DND-41 (cell line): ENCODE measurements around the gene FMNL3.

Experiments used
- ATAC-seq: fragments of 200-7000 bp; cut with Tn5 transposase; 3 replicates; pipeline ENCODE4 v1.9.1; 2021; ENCODE audit warnings: low read depth; ENCODE audit not compliant: insufficient read depth
- DNase-seq: peaks from one replicate; pipeline ENCODE4 v3.0.0-alpha.2; 2020
- H2AFZ ChIP-seq: 2 replicates; pipeline ENCODE4 v1.6.0; 2012; ENCODE audit warnings: low read depth, low read length
- H3K27ac ChIP-seq: 2 replicates; pipeline ENCODE4 v1.5.1; 2012; ENCODE audit warnings: low read length, inconsistent platforms
- H3K27me3 ChIP-seq: fragments of 200-600 bp; sonication (generic); 2 replicates; pipeline ENCODE4 v1.6.0; 2012; ENCODE audit warnings: low read length, mild to moderate bottlenecking, inconsistent platforms; ENCODE audit not compliant: insufficient read depth, poor library complexity
- H3K36me3 ChIP-seq: 2 replicates; pipeline ENCODE4 v1.5.1; 2012; ENCODE audit warnings: low read length, inconsistent platforms; ENCODE audit not compliant: insufficient read depth
- H3K4me1 ChIP-seq: 2 replicates; pipeline ENCODE4 v1.5.1; 2012; ENCODE audit warnings: mild to moderate bottlenecking, low read length; ENCODE audit not compliant: insufficient read depth
- H3K4me2 ChIP-seq: 2 replicates; pipeline ENCODE4 v1.6.0; 2012; ENCODE audit warnings: mild to moderate bottlenecking, moderate library complexity, low read length, inconsistent platforms; ENCODE audit not compliant: insufficient read depth
- H3K4me3 ChIP-seq, 2 experiments: fragments of 200-600 bp in 1 of 2; shearing (Covaris generic) in 1 of 2; 2 replicates each; pipeline ENCODE4 v1.5.1; 2012 to 2016; ENCODE audit warnings: inconsistent platforms in 2 of 2, low read length in 2 of 2, mild to moderate bottlenecking in 2 of 2, low read depth in 1 of 2, moderate library complexity in 1 of 2
- H3K79me2 ChIP-seq: 2 replicates; pipeline ENCODE4 v1.6.0; 2012; ENCODE audit warnings: low read length, inconsistent platforms; ENCODE audit not compliant: insufficient read depth
- H3K9ac ChIP-seq: 2 replicates; pipeline ENCODE4 v1.6.0; 2012; ENCODE audit warnings: low read depth, mild to moderate bottlenecking, inconsistent platforms, low read length, moderate library complexity
- H3K9me3 ChIP-seq: 2 replicates; pipeline ENCODE4 v1.5.1; 2012; ENCODE audit warnings: low read length, moderate library complexity, mild to moderate bottlenecking, inconsistent platforms; ENCODE audit not compliant: insufficient read depth, severe bottlenecking
- H4K20me1 ChIP-seq: 2 replicates; pipeline ENCODE4 v1.6.0; 2012; ENCODE audit warnings: low read length; ENCODE audit not compliant: insufficient read depth
- EZH2 ChIP-seq: IDR thresholded peaks from 3 replicates; pipeline ENCODE4 v1.6.1; 2012; ENCODE audit warnings: borderline replicate concordance, low read depth, mild to moderate bottlenecking, moderate library complexity, low read length, inconsistent platforms; ENCODE audit not compliant: severe bottlenecking
- TF ChIP-seq, protein P1 (sequence below): IDR thresholded peaks from 2 replicates; pipeline ENCODE4 v1.5.1; 2012; ENCODE audit warnings: borderline replicate concordance, low read length, moderate library complexity, mild to moderate bottlenecking; ENCODE audit not compliant: poor library complexity, severe bottlenecking; ENCODE audit errors: extremely low read depth

The FMNL3 gene

DNA sequence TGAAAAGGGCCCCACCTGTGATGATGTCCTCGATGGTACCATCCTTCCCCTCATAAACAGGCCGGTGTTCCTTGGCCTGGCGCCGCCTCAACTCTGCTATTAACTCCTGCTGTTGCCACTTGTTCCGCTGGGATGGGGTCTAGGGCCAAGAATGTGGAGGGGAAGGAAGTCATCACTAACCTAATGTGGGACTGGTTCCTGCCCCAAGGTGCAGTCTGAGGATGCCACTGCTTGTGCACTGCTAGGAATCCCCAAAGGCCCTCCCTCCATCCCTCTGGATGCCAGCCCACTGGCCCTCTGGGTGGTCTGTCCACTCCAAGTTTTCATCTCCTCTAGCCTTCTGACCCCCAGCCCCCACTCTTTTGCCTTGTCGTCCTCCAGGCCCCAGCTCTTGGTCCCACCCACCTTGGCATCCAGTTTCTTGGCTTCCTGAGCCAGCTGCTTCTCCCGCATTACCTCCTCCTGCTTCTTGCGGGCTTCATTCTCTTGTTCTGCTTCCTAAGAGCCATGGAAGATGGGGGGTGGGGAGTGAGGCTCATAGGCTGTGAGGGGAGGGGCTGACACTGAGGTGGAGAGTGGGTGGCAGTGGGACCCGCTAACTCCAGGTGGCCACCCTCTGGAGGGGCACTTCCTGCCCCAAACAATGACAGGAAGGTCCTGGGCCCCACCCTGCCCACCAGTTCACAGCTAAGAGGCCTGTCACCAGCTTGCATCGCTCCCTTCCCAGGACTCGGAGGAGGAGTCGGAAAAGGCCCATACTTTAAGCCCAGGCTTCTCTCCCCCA is 60.1 kb downstream of the FMNL3 start:
- Histone ChIP-seq H3K79me2 (no peaks in the 10 kb centered on the region), H3K4me2 (no peak overlapping the region), H3K27me3 (no peaks in the 10 kb centered on the region), H3K9me3 (no peaks in the 10 kb centered on the region), H3K9ac (no peak overlapping the region), H2AFZ (no peak overlapping the region), H3K27ac (peak overlapping the region; percentile 4; the same call in 1 of the 2 replicates), H3K4me1 (peaks cover 6% of the 10 kb centered on the region), H3K36me3 (peaks cover 74% of the 10 kb centered on the region), H3K4me3 (no peak overlapping the region), H4K20me1 (no peaks in the 10 kb centered on the region)
- TF ChIP-seq EZH2 = no peak
- TF ChIP-seq, protein P1, sequence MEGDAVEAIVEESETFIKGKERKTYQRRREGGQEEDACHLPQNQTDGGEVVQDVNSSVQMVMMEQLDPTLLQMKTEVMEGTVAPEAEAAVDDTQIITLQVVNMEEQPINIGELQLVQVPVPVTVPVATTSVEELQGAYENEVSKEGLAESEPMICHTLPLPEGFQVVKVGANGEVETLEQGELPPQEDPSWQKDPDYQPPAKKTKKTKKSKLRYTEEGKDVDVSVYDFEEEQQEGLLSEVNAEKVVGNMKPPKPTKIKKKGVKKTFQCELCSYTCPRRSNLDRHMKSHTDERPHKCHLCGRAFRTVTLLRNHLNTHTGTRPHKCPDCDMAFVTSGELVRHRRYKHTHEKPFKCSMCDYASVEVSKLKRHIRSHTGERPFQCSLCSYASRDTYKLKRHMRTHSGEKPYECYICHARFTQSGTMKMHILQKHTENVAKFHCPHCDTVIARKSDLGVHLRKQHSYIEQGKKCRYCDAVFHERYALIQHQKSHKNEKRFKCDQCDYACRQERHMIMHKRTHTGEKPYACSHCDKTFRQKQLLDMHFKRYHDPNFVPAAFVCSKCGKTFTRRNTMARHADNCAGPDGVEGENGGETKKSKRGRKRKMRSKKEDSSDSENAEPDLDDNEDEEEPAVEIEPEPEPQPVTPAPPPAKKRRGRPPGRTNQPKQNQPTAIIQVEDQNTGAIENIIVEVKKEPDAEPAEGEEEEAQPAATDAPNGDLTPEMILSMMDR = no peak
- ATAC-seq (no peak), DNase-seq (no peak)

DNA sequence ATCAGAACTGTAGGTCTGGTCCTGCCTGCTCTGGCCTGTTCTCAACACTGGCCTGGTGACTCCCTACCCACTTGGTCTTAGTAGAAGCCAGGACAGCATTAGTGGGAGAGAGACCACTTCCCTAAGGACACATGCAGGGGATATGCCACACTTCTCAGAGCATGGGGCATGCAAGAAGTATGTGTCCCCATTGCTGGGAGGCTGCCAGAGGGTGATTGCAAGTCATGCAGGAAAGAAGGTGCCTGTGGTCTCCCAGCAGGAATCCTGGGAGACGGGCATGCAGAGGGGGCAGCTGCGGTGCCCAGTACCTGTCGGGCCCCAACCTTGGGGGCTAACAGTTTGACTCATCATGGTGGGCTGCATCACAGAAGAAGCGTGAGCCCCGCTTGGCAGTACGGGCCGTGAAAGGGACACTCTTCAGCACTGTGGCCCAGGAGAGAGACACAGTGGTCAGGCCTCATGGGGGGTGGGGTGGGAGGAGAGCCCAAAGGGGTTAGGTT is 60.8 kb downstream of the FMNL3 start:
- Histone ChIP-seq H3K27ac (no peak overlapping the region; the same call in 1 of the 2 replicates), H4K20me1 (no peaks in the 10 kb centered on the region), H3K9ac (no peak overlapping the region), H2AFZ (no peak overlapping the region), H3K4me2 (no peak overlapping the region), H3K4me1 (peaks cover 6% of the 10 kb centered on the region), H3K9me3 (no peaks in the 10 kb centered on the region), H3K79me2 (no peaks in the 10 kb centered on the region), H3K4me3 (no peak overlapping the region), H3K36me3 (peaks cover 74% of the 10 kb centered on the region), H3K27me3 (no peaks in the 10 kb centered on the region)
- TF ChIP-seq, protein P1 = no peak
- no peak for TF ChIP-seq EZH2
- DNase-seq = no peak
- no peak for ATAC-seq

DNA sequence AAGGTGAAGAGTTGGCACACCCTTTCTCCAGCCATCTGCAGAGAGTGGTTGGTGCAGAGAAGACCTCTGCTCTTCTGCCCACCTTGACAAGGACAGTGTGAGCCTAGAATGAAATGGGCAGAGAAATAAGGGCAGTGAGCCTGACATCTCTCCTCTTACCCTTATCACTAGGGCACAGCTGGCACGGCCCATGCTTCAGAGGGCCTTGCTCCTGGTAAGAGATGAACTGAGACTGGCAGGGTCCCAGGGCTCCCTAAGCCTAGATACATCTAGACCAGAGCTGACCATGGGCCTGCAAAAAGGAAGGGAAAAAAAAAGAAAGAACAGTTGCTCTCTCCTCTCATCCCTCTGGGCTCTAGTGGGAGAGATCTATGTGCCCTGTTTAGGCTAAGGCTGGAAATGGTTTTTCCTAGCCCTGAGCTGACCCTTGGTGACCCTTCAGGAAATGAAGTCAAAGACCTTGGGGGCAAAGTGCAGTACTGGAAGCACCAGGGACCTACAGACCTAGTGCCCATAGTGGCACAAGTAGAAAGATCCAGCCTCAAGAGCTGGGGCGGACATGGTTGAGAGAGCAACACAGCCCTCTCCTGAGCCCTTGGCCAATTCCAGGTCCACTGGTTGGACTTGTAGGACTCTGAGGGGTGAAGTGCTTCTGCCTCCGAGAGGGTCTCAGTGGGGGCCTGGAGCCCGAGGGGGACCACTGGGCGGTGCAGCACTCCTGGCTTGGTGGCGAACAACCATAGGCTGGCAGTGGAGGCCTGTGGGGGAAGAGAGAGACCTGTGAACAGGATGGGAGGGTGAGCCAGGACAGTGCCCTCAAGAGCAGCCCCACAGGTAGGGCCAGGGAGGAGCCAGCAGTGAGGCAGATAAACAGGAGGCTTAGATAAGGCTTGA is 61.8 kb downstream of the FMNL3 start:
- ATAC-seq (no peak), DNase-seq (no peak)
- H3K4me3 ChIP-seq = no peak overlapping the region
- H3K4me1 ChIP-seq = peaks cover 6% of the 10 kb centered on the region
- no peaks in the 10 kb centered on the region for H3K79me2 ChIP-seq
- no peak overlapping the region for H2AFZ ChIP-seq
- H3K4me2 ChIP-seq = no peak overlapping the region
- TF ChIP-seq, protein P1 = no peak
- no peak for TF ChIP-seq EZH2
- peak overlapping the region; percentile 59 for H3K27ac ChIP-seq
- no peaks in the 10 kb centered on the region for H4K20me1 ChIP-seq
- no peaks in the 10 kb centered on the region for H3K27me3 ChIP-seq
- peak overlapping the region; percentile 6; the same call in 1 of the 2 replicates for H3K9ac ChIP-seq
- peaks cover 64% of the 10 kb centered on the region for H3K36me3 ChIP-seq
- H3K9me3 ChIP-seq = no peaks in the 10 kb centered on the region
